Stimulated activated CD8-positive, alpha-beta memory T cell treated with anti-CD3 and anti-CD28 coated beads, Interleukin-15, amount 100 ng/mL, for 4 hours (primary cell): Measurements from ENCODE around the gene FAM120B.

Experiments
- DNase-seq, 2 donors: peaks; one replicate each; pipeline ENCODE4 v3.0.0-alpha.2; 2020; ENCODE audit warnings: low read depth in 2 of 2

The FAM120B gene

GRCh38 chr6:170420283-170420682 lies 113.7 kb downstream of the FAM120B start:
- no peak for DNase-seq

- no peak for DNase-seq
These were observed 114.5 kb downstream of the FAM120B start for GRCh38 chr6:170420791-170421776.

- DNase-seq, result no peak
These were observed 115.4 kb downstream of the FAM120B start for GRCh38 chr6:170421921-170422320.

- DNase-seq, result no peak
These were observed 116.5 kb downstream of the FAM120B start for GRCh38 chr6:170423030-170423429.

- DNase-seq, result no peak
These were observed 117.5 kb downstream of the FAM120B start for GRCh38 chr6:170423814-170424603.

GRCh38 chr6:170424604-170425126 lies 118.1 kb downstream of the FAM120B start:
- DNase-seq, result no peak

GRCh38 chr6:170429450-170429849 lies 122.9 kb downstream of the FAM120B start:
- DNase-seq, result no peak

GRCh38 chr6:170433163-170434116 lies 126.9 kb downstream of the FAM120B start:
- no peak for DNase-seq

GRCh38 chr6:170434117-170434820 lies 127.7 kb downstream of the FAM120B start:
- no peak for DNase-seq

- no peak for DNase-seq
These were observed 128.2 kb downstream of the FAM120B start for GRCh38 chr6:170434821-170435155.

- no peak for DNase-seq
These were observed 129.2 kb downstream of the FAM120B start for GRCh38 chr6:170435766-170436165.

- no peak for DNase-seq
These were observed 129.8 kb downstream of the FAM120B start for GRCh38 chr6:170436209-170436809.

- no peak for DNase-seq
These were observed 131.3 kb downstream of the FAM120B start for GRCh38 chr6:170437719-170438401.

GRCh38 chr6:170438402-170438753 lies 131.8 kb downstream of the FAM120B start:
- peak in 1 of 2 donors; percentile 6 for DNase-seq

GRCh38 chr6:170438861-170439260 lies 132.3 kb downstream of the FAM120B start:
- DNase-seq, result no peak

GRCh38 chr6:170439366-170440361 lies 133.1 kb downstream of the FAM120B start:
- DNase-seq, result no peak

GRCh38 chr6:170440437-170440836 lies 133.9 kb downstream of the FAM120B start:
- DNase-seq, result no peak

GRCh38 chr6:170441316-170441715 lies 134.8 kb downstream of the FAM120B start:
- DNase-seq, result no peak

- DNase-seq, result no peak
These were observed 136.0 kb downstream of the FAM120B start for GRCh38 chr6:170442596-170442995.
